Measurements from ENCODE around the gene TOM1L2.

The TOM1L2 gene

DNA sequence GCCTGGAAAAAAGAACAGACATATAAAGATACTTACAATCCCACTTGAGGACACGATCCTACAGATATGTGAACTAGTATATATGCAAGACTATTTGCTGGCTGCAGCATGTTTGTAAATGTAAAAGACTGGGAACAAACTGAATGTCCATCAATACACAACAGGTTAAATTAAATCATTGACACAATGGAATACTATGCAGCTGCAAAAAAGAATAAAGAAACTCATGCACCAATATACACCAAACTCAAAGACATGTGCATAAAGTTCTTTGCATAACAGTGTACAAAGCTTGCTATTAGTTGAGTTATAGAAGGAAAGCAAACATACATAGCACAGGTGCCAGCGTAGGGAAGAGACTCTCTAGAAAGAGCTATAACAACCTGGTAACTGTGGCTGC, 73.5 kb downstream of the TOM1L2 start:
- DNase-seq (ENCODE audit: low spot score): no peak

- no peak for DNase-seq (ENCODE audit: low spot score)
Measured at GRCh38 chr17:17897442-17897841, 74.8 kb downstream of the TOM1L2 start.

DNA sequence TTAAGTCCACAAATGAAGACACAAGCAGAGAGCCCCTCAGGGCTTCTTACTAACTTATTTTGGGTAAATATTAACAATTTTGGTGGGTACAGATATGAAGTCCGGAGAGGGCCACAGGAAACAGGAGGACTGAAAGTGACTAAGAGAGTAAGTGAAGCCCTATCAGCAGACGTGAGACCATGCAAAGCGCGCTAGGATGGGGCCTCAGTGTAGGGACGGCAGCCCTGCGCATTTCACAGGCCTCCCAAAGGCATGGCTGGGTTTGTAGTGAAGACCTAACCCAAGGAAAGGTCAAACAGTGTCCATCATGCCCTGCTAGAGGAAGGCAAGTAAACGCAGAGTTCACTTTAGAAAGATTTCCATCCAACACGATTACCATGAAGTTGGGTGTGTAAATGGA, 75.5 kb downstream of the TOM1L2 start:
- no peak for DNase-seq (ENCODE audit: low spot score)

DNA sequence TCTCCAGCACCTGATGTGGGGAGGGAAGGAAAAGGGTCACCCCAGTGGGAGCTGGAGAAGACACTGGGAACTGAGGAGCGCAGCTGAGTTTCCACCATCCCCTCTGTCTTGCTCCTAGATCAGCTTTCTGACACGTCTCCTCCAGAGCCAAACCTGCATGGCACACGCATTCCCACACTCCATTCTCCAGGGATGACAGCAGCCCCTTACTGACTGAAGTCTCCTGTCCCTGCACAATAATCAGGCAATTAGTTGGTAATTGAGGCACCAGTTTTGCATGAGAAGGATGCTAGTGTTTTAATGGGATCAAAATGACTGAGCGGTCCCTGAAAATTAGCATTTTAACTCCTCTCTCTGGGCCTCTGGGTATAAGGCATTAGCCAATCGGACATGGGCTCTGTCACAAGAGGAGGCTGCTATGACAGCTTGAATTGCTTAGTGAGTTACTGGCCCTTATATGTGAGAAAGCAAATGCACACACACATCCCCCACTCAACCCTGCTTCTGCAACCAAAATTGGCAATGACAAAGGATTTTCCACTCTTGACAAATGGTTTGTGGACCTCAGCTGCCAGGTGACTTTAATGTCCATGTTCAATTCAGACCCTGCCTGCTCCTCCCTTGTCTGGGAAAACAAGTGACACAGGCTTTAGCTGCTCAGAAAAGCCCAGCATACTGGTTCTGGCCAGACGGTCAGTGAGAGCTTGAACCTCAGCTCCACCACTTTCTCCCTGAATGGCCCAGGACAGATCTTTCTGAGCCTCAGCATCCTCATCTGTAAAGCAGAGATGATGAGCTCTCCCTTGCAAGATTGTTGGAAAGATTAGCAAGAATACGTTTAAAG, 78.2 kb downstream of the TOM1L2 start:
- DNase-seq (ENCODE audit: low spot score): no peak

DNA sequence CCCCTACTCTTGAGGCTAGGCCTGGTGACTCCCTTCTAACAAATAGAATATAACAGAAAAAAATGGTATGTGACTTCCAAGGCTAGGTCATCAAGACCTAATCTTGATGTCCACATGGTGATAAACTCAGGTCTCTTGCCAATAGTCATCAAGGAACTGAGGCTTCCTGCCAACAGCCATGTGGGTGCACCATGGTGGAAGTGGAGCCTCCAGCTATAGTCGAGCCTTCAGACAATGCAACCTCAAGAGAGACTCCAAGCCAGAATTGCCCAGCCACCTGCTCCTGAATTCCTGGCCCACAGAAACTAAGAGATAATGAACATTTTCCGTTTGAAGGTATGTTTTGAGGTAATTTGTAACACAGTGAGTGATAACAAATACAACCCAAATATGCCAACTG, 79.5 kb downstream of the TOM1L2 start:
- DNase-seq (ENCODE audit: low spot score): no peak

DNA sequence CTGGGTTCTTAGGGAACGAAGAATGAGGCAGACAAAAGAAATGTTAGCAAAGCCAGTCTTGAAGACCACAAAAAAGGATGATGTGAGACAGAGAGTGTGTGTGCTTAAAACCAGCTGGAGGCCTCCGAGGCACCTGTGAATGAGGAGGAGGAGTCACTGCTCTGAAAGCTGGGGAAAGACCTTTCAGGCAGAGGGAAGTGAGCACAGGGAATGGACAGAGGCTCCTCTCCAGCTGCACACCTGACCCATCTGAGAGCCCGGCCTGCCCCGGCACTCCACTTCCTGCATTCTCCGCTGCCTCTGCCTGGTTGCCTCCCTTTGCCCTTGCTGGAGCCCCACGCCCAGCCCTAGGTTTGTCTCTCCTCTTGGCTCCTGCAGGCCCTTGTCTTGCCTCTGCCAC, 80.2 kb downstream of the TOM1L2 start:
- DNase-seq (ENCODE audit: low spot score): no peak

- peak; percentile 61 for DNase-seq (ENCODE audit: low spot score)
Measured at GRCh38 chr17:17890773-17891759, 81.1 kb downstream of the TOM1L2 start.

DNA sequence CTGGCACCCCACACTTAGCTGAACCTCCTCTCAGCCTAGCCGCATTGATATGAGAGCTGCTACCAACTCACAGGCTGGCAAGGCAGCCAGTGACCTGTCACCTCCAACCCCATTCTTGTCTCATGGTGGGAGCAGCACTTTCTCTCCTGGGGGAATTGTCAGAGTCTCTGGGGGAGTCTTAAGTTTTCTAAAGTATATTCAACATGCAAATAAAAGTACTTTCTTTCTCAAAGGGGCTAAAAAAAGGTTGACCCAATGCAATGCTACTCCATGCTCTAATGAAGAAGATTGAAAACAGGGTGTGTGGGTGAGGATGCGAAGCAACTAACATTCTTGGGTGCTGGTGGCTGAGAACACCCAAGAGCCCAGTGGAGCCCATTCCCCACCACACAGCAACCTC, 82.3 kb downstream of the TOM1L2 start:
- DNase-seq (ENCODE audit: low spot score): no peak

GRCh38 chr17:17888821-17889220, 83.4 kb downstream of the TOM1L2 start:
- no peak for DNase-seq (ENCODE audit: low spot score)

DNA sequence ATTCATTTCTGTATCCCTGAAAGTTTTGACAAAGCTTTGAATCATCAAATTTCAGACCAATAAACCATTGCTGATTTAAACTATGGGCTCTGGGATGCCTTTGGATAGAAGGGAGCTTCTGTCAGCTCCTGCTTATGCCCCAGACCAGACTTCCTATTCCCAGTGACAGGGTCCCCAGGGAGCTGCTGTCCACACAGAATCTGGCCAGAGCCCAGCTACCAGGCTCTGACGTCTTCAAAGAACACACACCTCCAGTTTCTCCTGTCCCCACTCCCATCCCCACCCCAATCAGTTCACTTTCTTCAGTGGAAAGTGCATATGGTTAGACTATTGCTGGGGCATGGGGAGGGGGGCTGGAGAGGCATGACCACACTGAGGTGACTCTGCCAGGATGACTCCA, 83.8 kb downstream of the TOM1L2 start:
- DNase-seq (ENCODE audit: low spot score): no peak

- no peak for DNase-seq (ENCODE audit: low spot score)
Measured at GRCh38 chr17:17887752-17888304, 84.4 kb downstream of the TOM1L2 start.

GRCh38 chr17:17886726-17887125, 85.5 kb downstream of the TOM1L2 start:
- no peak for DNase-seq (ENCODE audit: low spot score)

DNA sequence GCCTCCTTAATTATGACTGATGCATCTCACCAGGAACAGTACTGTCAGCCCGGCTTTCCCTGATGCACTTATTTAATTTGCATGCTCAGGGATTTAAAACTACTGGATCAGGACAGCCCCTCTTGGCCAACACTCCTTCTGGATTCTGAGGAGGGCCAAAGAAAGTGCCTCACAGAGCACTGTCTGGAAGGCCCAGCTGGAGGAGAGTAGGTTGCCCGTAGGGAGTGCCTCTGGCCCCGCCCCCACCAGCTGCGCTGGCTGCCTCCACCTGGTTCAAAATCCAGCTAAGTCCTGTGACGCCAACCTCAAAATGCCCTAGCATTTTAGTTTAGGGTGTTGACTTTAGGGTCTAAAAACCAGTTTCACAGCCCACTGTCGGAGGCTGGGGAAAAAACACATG, 86.0 kb downstream of the TOM1L2 start:
- peak; percentile 69 for DNase-seq (ENCODE audit: low spot score)

DNA sequence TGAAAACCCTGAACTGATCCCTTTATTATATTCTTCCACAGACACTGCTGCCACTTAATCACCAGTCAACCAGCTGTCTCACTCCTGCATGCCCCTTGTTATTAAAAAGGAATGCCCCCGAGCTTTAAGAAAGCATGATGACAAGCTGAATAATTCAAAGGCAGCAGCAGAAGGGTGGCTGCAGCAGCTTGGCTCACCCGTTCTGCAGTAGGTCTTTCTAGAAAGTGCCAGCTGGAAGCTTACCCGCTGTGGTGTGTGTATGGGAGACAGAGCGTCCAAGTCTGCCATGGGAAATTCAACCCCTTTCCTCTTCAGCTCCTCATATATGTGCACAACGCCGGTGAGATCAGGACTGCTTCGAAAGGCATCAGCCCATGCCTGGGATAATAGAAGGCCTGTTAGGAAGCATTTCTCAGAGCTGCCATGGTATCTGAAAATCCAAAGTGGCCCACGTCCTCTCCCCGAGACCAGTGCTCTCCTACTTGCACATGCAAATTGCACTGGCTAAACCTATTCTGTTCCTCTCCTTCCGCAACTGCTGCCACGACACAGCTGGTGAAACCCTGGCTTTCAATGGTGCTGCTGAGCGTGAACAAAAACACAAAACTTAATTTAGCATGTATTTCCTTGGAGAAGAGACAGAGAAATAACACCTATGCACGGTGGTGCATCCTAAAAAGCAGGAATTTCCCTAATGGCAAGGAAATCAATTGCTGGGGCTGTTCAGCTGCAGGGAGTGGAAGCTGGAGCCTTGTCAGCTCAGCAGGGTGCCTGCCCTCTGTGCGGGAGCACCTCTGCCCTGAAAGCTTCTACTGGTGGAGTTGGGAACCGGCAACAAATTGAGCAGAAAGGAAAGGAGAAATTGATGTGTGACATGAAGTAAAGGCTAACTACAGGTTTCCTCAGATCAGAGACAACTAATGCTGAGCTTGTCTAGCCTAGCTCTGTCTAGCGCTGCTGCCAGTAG, 87.5 kb downstream of the TOM1L2 start:
- peak; percentile 39 for DNase-seq (ENCODE audit: low spot score)

- no peak for DNase-seq (ENCODE audit: low spot score)
Measured at GRCh38 chr17:17883801-17884200, 88.4 kb downstream of the TOM1L2 start.

DNA sequence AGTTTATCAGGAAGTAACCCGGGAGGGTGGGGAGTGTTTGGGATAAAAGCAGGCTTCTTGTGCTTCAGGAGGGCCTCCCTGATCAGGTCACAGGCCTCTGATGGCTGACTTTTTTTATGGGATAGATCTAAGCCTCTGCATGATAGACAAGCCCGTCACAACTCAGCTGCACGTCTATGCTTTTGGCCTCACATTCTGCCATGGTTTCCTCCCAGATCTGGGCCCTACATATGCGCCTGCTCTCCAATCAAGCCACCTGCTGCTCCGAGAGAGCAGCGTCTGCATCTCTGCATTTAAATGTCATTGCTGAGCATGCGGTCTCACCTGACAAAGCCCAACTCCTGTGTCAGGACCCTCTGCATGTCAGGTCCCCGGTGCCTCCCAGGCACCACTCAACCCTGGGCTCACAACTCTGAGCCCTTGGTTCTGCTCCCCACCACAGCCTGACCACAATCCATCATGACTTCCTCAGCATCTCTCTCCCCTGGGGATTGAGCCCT, 90.1 kb downstream of the TOM1L2 start:
- DNase-seq (ENCODE audit: low spot score): no peak

DNA sequence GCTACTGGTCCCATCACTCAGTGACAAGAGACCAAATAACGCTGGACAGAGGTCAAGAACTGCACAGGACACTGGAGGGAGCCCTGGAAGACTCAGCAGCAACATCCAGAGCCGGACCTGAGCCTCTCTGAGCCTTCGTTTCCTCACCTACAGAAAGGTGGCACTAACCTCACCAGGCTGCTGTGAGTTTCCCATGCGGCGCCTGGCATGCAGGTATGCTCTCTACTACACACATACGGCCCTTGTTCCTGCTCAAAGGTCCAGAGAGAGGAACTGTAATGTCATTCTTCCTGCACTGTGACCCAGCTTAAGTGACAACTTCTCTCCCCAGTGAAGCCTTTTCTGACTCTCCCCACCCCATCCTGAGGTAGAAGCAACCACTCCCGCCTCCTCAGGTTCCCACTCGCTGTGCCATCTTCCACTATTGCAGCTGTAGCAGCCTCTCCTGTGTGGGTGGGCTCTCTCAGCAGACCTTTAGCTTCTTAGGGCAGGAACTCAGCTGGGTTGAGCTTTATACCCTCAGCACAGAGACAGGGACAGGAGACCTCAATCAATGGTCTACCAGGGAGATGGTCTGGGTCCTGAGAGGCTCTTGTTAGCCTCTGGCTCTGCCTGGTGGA, 91.5 kb downstream of the TOM1L2 start:
- DNase-seq (ENCODE audit: low spot score): no peak

DNA sequence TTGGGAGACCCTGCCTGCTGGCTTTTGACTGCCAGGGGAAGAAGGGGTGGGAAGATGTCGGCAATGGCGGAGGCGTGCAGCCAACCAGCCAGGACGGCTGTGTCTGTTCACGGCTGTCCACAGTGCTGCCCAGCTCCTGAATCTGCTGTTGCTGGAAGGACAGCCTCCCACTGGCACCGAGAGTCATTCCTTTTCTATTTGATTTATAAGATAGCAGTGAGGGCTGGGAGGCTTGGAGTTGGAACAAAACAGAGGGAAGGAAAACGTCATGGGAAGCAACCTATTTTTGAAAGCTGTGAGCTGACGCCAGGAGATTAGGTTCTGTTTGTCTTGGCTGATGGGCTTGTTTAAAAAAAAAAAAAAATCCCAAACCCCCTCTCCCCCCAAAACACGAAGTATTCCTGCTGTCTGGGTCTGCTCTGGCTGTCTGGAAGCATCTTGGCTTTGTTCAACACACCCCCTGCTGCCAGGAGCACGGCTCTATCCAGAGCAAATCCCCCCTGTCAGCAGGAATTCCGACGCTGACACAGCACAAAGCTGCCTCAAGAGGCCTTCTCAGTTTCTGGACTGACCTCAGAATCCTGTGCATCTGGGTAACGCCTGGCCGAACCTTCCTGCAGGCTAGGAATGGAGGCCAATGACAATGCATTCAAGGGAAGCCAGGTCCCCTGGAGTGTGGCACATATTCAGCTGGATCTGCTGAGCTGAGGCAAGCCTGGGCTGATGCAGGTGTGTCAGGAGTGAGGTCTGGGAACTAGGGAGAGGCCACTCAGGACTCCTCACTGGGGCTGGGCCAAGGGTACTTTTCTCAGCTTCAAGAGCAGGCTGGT, 94.5 kb downstream of the TOM1L2 start:
- no peak for DNase-seq (ENCODE audit: low spot score)

- no peak for DNase-seq (ENCODE audit: low spot score)
Measured at GRCh38 chr17:17876959-17877528, 95.2 kb downstream of the TOM1L2 start.

GRCh38 chr17:17874478-17874877, 97.7 kb downstream of the TOM1L2 start:
- DNase-seq (ENCODE audit: low spot score): no peak

Data from D341Med (cell line).